Activated T-cell treated with anti-CD3 and anti-CD28 coated beads, Interleukin-2, amount 50 U/mL, for 72 hours (primary cell): ENCODE results near the gene PER2. TPM values are rescaled to one million over a fixed set of nuclear protein-coding genes. Genes with fewer than 3 reads are reported as not detected.

Experiments used
- ATAC-seq, 2 donors: fragments of 150-1000 bp; cut with Tn5 transposase; replicated peaks in 1 of 2; 2 replicates each; pipeline ENCODE4 v1.10.0; 2021; ENCODE audit warnings: moderate library complexity in 2 of 2, mild to moderate bottlenecking in 1 of 2
- DNase-seq, 2 donors: peaks; one replicate each; pipeline ENCODE4 v3.0.0; 2021 to 2022; ENCODE audit warnings: mixed read lengths in 1 of 2
- H3K27ac Mint-ChIP-seq: one replicate; pipeline ENCODE4 v1.8.0; 2022; ENCODE audit warnings: mild to moderate bottlenecking, moderate library complexity, mixed read lengths
- H3K27me3 Mint-ChIP-seq: one replicate; pipeline ENCODE4 v1.8.0; 2022; ENCODE audit warnings: low read depth, mixed read lengths
- H3K36me3 Mint-ChIP-seq, 2 donors: one replicate each; pipeline ENCODE4 v1.8.0; 2022; ENCODE audit warnings: mixed read lengths in 2 of 2, mild to moderate bottlenecking in 1 of 2; ENCODE audit not compliant: insufficient read depth in 2 of 2
- H3K4me1 Mint-ChIP-seq: one replicate; pipeline ENCODE4 v1.8.0; 2022; ENCODE audit warnings: low read depth, mixed read lengths
- H3K4me3 Mint-ChIP-seq, 2 donors: one replicate each; pipeline ENCODE4 v1.8.0; 2022; ENCODE audit warnings: mild to moderate bottlenecking in 2 of 2, mixed read lengths in 2 of 2, moderate library complexity in 2 of 2
- H3K9me3 Mint-ChIP-seq, 2 donors: one replicate each; pipeline ENCODE4 v1.8.0; 2022; ENCODE audit warnings: mixed read lengths in 2 of 2
- total RNA-seq, 2 donors: library from RNA; stranded (reverse); gene quantifications; one replicate each; pipeline ENCODE4 v1.2.3, GENCODE V29; 2022

The PER2 gene
- total RNA-seq, 2 donors from 2014 or later: 8.9 to 12.4 TPM

DNA sequence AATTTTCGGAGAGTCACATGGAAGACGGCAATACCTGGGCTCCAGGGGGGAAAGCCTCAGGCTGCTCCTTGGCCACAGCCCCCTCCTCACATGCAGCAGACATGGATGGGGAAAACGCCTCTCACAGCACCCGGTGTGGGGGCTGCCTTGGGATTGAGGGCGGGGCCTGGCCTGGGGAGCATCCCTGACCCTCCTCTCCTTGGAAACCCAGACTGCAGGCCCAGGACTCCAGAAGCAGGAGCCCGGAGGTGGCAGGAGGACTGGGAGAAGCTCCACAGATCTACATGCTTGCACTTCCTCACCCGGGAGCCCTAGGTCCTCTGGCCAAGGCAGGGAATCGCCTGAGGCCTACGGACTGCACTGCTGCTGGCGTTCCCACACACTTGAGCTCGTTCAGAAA lies 36.4 kb downstream of the PER2 start:
- H3K27me3 Mint-ChIP-seq: no peaks in the 10 kb centered on the region
- H3K9me3 Mint-ChIP-seq: no peaks in the 10 kb centered on the region
- no peaks in the 10 kb centered on the region for H3K36me3 Mint-ChIP-seq
- no peak overlapping the region for H3K27ac Mint-ChIP-seq
- H3K4me3 Mint-ChIP-seq: no peak overlapping the region
- H3K4me1 Mint-ChIP-seq: no peaks in the 10 kb centered on the region
- ATAC-seq: no peak
- no peak for DNase-seq

DNA sequence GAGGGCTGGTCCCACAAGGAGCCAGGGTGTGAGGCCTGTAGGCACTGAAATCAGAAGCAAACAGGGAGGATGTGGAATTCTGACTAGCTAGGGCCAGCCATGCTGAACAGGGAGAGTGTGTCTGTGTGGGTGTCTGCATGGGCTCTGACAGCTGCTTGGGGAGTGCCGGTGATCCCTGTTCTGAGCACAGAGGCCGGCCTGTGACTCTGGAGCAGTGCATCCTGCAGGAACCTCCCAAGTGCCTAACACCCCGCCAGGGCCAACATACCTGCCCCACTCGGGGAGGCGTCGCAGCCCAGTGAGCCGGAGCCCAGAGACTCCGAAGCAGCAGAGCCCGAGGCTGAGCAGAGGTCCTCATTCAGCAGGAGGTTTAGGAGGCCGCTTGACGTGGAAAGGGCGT lies 37.1 kb downstream of the PER2 start:
- Mint-ChIP-seq H3K27ac (no peak overlapping the region), H3K9me3 (no peaks in the 10 kb centered on the region), H3K27me3 (no peaks in the 10 kb centered on the region), H3K36me3 (no peaks in the 10 kb centered on the region), H3K4me3 (no peak overlapping the region), H3K4me1 (no peaks in the 10 kb centered on the region)
- DNase-seq (no peak), ATAC-seq (no peak)

DNA sequence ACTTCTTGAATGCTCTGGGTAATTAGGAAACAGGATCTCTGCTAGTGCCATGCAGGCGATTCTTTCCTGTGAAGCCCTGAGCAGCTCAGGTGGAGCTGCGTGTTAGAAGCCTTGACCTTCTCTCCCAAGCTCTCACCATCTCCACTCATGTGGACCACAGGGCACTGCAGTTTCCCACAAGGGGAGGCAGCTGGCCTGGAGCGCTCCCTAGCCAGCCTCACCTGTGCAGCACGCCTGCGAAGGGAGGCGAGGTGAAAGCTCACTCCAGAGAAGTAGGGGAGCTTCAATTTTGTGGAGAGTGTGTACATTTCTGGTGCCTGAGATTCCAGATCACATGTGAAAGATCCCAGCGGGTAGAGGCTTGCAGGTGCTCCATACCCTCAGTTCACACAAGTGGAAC lies 37.5 kb downstream of the PER2 start:
- H3K4me3 Mint-ChIP-seq: no peak overlapping the region
- H3K9me3 Mint-ChIP-seq: no peaks in the 10 kb centered on the region
- no peaks in the 10 kb centered on the region for H3K4me1 Mint-ChIP-seq
- H3K36me3 Mint-ChIP-seq: no peaks in the 10 kb centered on the region
- DNase-seq (no peak), ATAC-seq (no peak)
- no peaks in the 10 kb centered on the region for H3K27me3 Mint-ChIP-seq
- no peak overlapping the region for H3K27ac Mint-ChIP-seq

DNA sequence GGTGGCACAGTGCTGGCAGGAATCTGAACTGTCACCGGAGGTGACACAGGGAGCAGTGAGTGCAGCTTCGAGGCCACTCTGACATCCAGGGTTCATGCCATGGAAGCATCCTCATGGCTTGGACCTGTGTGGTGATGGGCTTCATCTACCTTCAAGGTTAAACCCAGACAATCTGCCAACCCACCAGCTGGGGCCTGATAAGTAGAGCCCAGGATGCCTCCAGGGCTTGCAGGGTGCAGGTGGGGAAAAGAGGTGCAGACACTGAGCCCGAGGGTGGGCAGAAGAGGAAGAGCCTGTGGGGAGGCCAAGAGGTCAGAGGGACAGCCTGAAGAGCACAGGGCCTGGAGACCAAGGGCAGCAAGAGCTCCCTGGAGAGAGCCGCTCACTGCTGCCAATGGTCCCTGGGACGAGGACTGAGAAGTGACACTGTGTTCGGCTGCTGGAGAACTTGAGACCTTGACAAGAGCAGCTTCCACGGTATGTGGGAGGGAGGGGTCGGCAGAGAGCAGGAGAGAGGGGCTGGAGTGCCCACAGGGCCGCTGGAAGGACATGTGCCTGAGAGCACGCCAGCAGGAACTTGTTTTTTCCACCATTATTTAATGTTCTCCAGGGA lies 40.5 kb downstream of the PER2 start:
- H3K4me3 Mint-ChIP-seq: no peak overlapping the region
- H3K27ac Mint-ChIP-seq: no peak overlapping the region
- H3K4me1 Mint-ChIP-seq: no peaks in the 10 kb centered on the region
- DNase-seq (no peak), ATAC-seq (no peak)
- no peaks in the 10 kb centered on the region for H3K27me3 Mint-ChIP-seq
- no peaks in the 10 kb centered on the region for H3K36me3 Mint-ChIP-seq
- no peaks in the 10 kb centered on the region for H3K9me3 Mint-ChIP-seq

DNA sequence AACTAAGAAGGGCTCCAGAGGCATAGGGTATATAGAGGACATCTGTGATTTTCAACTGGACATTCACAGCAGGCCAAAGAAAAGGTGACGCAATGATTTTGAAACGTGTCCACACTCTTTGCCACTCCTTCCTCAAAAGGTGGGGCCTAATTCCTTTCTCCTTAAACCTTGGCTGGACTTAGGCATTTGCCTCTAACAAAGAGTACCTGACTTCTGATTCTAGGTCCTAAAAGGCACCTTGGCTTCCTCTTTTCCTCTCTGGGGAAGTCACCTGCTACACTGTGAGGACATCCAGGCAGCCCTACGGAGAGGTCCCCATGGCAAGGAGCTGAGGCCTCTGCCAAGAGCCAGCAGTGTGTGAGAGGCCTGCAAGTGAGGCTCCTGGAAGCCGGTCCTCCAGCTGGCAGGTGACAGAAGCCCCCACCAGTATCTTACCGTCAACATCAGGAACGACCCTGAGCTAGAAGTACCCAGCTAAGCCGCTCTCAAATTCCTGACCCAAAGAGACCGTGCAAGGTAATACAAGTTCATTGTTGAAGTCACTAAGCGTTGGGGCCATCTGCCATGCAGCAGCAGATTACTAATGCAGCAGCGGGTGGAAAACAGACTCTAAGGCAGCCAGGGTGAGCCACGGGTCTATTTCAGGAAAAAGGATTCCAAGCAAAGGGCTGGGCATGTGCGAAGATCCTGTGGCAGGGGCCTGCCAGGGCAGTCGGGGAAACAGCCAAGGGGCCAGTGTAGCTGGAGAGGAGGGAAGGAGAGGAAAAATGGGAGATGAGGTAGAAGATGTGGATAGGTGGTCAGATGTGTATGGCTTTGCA lies 41.2 kb downstream of the PER2 start:
- H3K27ac Mint-ChIP-seq: no peak overlapping the region
- H3K4me1 Mint-ChIP-seq: no peaks in the 10 kb centered on the region
- no peaks in the 10 kb centered on the region for H3K36me3 Mint-ChIP-seq
- H3K4me3 Mint-ChIP-seq: no peak overlapping the region
- no peaks in the 10 kb centered on the region for H3K27me3 Mint-ChIP-seq
- DNase-seq: no peak
- ATAC-seq: no peak
- no peaks in the 10 kb centered on the region for H3K9me3 Mint-ChIP-seq

DNA sequence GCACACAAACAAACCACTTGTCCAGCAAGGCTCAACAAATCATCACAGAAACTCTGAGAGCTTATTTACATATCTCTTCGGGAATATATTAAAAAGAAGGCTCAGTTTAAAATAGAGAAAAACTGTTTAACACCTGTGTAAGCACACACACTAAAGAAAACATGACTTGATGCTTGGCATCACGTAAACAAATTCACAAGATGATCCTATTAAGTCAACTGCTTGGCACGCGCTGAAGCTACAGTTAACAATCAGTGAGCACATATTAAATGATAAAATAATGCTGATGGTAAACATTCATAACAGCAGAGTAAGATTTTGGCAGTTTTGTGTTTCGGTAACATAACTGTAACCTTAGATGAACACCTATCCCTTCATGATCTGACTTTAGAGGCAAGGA lies 44.3 kb downstream of the PER2 start:
- no peak overlapping the region for H3K27ac Mint-ChIP-seq

DNA sequence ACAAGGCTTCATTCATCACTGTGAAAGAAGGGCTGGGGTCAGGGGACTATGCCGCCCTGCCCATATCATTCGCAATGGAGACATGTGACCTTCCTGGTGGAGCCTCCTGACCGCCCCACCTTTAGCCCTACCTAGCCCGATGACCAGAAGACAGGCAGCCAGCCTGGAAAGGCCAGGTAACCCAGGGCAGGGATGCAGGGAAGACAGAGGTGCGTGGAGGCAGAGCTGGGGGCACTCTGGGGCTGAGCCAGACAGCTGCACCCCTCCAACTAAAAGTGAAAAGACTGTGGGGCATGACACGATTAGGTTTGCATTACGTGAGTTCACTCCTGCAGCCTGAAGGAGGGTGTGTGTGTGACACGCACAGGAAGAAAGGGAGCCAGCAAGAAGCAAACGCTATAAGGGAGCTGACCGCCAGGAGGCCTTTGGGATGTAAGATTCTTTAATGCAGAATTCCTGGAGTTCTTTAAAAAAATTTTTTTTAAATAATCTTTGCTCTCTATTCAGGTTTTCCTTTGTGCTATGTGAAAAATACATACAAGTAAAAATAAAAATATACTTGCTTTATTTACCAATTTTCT lies 44.8 kb downstream of the PER2 start:
- H3K4me3 Mint-ChIP-seq: no peak overlapping the region
- peaks cover 11% of the 10 kb centered on the region for H3K27me3 Mint-ChIP-seq

More for the DNA sequence above, 44.3 kb downstream of the PER2 start:
- H3K36me3 Mint-ChIP-seq: peaks cover 0 to 2% of the 10 kb centered on the region in 2 donors
- no peak overlapping the region for H3K4me3 Mint-ChIP-seq
- H3K9me3 Mint-ChIP-seq: no peaks in the 10 kb centered on the region
- no peak for DNase-seq
- H3K27me3 Mint-ChIP-seq: peaks cover 11% of the 10 kb centered on the region
- no peak for ATAC-seq
- H3K4me1 Mint-ChIP-seq: no peaks in the 10 kb centered on the region

DNA sequence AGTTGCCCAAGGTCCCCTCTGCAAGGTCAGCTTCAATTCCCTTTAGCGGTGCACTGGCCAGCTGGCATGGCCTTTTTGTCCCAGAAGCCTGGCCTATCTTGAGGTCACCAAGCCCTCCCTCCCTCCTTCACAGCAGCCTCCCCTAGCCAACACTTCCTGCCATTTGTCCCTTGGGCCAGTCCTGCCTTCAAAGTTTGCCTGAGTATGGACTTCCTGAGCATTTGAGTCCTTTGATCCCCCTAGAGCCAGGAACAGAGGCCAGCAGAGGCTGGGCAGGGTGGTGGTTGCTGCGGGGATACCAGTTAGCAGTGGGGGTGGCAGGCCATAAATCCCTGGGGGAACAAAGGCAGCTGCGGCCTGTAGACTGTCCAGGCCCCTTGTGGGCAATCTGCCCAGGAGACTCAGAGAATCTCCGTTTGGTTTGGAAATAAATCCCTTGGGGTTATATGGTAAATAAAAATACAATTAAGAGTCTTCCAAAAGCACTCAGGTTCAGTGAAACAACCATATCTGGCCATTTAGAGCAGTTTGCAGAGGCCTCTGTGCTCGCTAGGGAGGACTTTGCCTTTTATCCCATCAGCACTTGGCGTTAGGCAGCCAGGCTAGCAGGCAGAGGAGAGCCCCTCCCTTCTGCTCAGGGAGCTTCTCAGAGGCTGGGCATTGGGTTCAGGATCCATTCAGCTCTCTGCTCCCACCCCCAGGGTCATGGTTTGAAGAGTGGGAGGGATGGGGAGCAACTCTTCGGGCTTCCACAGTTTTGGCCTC lies 45.5 kb downstream of the PER2 start:
- H3K36me3 Mint-ChIP-seq: peaks cover 0 to 2% of the 10 kb centered on the region in 2 donors
- ATAC-seq: no peak
- no peaks in the 10 kb centered on the region for H3K4me1 Mint-ChIP-seq
- H3K9me3 Mint-ChIP-seq: no peaks in the 10 kb centered on the region
- no peak overlapping the region for H3K27ac Mint-ChIP-seq
- peaks cover 11% of the 10 kb centered on the region for H3K27me3 Mint-ChIP-seq
- no peak for DNase-seq
- no peak overlapping the region for H3K4me3 Mint-ChIP-seq

More for the DNA sequence above, 44.8 kb downstream of the PER2 start:
- no peaks in the 10 kb centered on the region for H3K4me1 Mint-ChIP-seq
- ATAC-seq (no peak), DNase-seq (no peak)
- no peak overlapping the region for H3K27ac Mint-ChIP-seq
- no peaks in the 10 kb centered on the region for H3K9me3 Mint-ChIP-seq
- H3K36me3 Mint-ChIP-seq: peaks cover 0 to 2% of the 10 kb centered on the region in 2 donors

DNA sequence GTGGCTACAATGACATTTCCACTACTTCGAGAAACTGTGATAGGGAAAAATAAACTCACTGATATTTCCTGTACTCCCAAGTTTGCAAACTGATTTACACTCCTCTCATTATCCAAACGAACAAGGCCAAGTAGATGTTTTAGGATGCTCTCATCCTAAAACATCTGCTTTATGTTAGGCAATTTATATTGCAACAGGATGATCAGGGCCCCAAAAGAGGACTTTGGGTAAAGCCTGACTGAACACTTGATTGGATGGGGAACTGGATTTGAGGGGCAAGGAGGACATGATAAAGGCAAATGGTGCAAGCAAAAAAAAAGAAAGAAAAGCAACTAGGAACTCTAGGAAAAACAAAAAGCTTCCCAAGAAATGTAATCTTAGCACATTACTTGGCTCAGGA lies 46.4 kb downstream of the PER2 start:
- peak overlapping the region; percentile 34 to 64 for H3K4me3 Mint-ChIP-seq
- DNase-seq: no peak
- H3K27me3 Mint-ChIP-seq: peaks cover 11% of the 10 kb centered on the region
- no peaks in the 10 kb centered on the region for H3K4me1 Mint-ChIP-seq
- H3K36me3 Mint-ChIP-seq: peaks cover 0 to 2% of the 10 kb centered on the region in 2 donors
- no peaks in the 10 kb centered on the region for H3K9me3 Mint-ChIP-seq
- H3K27ac Mint-ChIP-seq: peak overlapping the region; percentile 18
- no peak for ATAC-seq

DNA sequence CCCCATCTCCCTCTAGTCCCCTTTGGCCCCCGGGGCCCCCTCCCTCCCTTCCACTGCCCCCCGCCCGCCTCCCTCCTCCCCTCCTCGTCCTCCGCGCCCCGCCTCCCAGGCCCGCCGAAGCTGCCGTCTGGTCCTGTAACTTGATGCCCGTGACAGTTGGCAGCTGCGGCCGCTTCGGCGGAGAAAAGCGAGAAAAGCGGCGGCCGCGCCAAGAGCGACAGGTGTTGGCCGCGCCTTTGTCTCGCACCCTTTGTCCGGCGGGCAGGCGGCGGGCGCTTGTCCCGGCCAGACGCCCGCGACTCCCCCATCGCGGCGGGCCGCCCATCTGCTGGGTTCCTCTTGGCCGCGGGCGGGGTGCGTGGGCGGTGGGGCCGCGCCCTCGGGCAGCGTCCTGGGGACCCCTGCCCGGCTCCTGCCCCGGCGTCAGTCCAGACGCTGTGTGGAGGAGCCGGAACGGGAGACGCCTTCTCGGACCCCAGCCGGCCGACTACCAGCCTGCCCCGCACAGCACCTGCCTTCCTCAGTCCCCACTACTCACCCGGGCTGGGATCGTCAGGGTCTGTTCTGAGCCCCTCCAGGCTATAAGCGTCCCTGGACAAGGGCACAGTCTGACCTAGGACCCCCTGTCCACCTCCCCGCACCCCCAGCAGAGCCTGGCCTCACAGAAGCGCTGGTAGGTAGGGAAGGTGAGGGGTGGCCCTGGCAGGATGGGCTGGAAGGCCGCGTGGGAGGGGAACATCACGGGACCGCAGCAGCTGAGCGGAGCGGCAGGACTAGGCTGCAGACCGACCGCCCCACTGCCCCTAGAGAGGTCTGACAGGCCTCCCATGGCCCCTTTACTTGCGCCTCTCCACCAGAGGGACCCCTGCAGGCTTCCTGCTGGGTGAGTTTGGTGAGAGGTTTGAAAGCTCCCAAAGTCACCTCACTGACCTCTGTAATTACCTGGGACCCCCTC lies 47.4 kb downstream of the PER2 start:
- Mint-ChIP-seq H3K4me1 (no peaks in the 10 kb centered on the region), H3K27ac (no peak overlapping the region), H3K4me3 (peak overlapping the region; percentile 34 to 94), H3K36me3 (peaks cover 0 to 2% of the 10 kb centered on the region in 2 donors), H3K27me3 (peaks cover 17% of the 10 kb centered on the region), H3K9me3 (no peaks in the 10 kb centered on the region)
- ATAC-seq: no peak
- peak in 1 of 2 donors; percentile 31 for DNase-seq

DNA sequence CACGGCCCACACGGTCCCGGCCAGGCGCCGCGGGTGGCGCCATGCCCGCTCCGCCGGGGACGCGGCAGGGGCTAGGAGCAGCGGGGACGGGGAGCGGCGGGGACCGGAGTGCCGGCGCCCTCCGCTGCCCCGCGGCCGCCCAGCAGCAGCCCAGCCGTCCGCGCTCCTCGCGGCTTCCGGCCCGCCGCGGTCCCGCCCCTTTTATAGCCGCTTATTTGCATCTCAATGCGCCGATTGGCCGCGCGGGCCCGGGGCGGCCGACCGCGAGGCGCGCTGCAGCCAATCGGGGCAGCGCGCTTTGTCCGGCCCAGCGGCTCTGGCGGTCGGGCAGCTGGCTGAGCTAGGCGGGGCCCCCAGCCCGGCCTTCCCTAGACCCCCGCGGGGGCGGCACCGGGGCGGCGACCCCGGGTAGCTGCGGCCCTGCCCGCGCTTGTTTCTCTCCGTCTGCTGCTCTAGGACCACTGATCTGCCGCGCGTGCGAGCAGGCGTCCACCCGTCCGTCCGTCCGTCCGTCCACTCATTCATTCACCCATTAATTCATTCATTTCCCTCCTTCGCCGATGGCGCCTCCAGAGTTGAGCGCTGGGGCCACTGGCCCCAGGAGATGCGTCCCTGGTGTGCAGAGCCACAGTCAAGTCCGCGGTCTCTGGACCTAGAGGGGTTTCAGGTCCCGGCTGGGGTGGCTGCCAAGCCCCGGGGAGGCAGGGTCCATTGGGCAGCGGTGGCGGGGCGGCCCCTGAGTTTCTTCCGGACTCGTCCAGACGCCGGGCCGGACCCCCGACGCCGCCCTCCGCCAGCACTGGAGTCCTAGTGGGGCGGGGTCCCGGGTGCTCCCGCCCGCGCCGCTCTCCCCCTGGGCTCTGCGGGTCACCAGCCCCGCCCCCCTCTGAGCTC lies 48.3 kb downstream of the PER2 start, which contains the start of gene HES6:
TSS of gene HES6 (minus strand) at position 176 of the 894 bp plus-strand sequence. CDS start at position 43, 133 bp downstream.
- Mint-ChIP-seq H3K4me3 (peak within 1 kb of the TSS; percentile 94 to 95), H3K27me3 (peaks cover 26% of the 10 kb centered on the region), H3K36me3 (peaks cover 0 to 2% of the 10 kb centered on the region in 2 donors), H3K27ac (peak within 1 kb of the TSS; percentile 59), H3K4me1 (no peaks in the 10 kb centered on the region), H3K9me3 (no peaks in the 10 kb centered on the region)
- DNase-seq (peak; percentile 89), ATAC-seq (peak; percentile 92)
